Progenitor cell of endocrine pancreas (in vitro differentiated cells): ENCODE data around the gene OXSR1. TPM values are rescaled to one million over a fixed set of nuclear protein-coding genes. Genes with fewer than 3 reads are reported as not detected.
"Not testable (repeated sequence)": the region's sequence is repeated elsewhere in the genome, so short reads cannot be mapped to it uniquely, and the experiment has no call there.

Experiments used
- DNase-seq: peaks from one replicate; pipeline ENCODE4 v3.0.0; 2021; ENCODE audit warnings: low spot score; ENCODE audit not compliant: unreplicated experiment
- H3K27ac Mint-ChIP-seq: 2 replicates; pipeline ENCODE4 v1.8.0; 2021; ENCODE audit warnings: mild to moderate bottlenecking, moderate library complexity, mixed read lengths
- H3K27me3 Mint-ChIP-seq: 2 replicates; pipeline ENCODE4 v1.8.0; 2021; ENCODE audit warnings: mixed read lengths
- H3K36me3 Mint-ChIP-seq: 2 replicates; pipeline ENCODE4 v1.8.0; 2022; ENCODE audit warnings: mixed read lengths; ENCODE audit not compliant: insufficient read depth
- H3K4me1 Mint-ChIP-seq: 2 replicates; pipeline ENCODE4 v1.8.0; 2021; ENCODE audit warnings: low read depth, mixed read lengths
- H3K4me3 Mint-ChIP-seq: 2 replicates; pipeline ENCODE4 v1.8.0; 2021; ENCODE audit warnings: low read depth, mild to moderate bottlenecking, moderate library complexity, mixed read lengths
- H3K9me3 Mint-ChIP-seq: 2 replicates; pipeline ENCODE4 v1.8.0; 2021; ENCODE audit warnings: low read depth, mixed read lengths
- CTCF ChIP-seq: fragments of 200-600 bp; sonication (generic); IDR thresholded peaks from one replicate; pipeline ENCODE4 v1.5.0; 2021; ENCODE audit warnings: antibody characterized with exemption, mild to moderate bottlenecking; ENCODE audit not compliant: unreplicated experiment
- total RNA-seq: library from RNA; stranded (reverse); gene quantifications from 2 replicates; pipeline ENCODE4 v1.2.1, GENCODE V29; 2021

OXSR1 gene
- total RNA-seq, 1 donor from 2014 or later: 55.5 TPM

- DNase-seq: no peak
- no peak overlapping the region for H3K27ac Mint-ChIP-seq
- no peaks in the 10 kb centered on the region for H3K27me3 Mint-ChIP-seq
- H3K9me3 Mint-ChIP-seq: no peaks in the 10 kb centered on the region
- H3K36me3 Mint-ChIP-seq: peaks cover 3% of the 10 kb centered on the region
- no peak overlapping the region for H3K4me3 Mint-ChIP-seq
- H3K4me1 Mint-ChIP-seq: no peaks in the 10 kb centered on the region
- no peak for TF ChIP-seq CTCF
Measured at GRCh38 chr3:38278841-38279240, 113.5 kb downstream of the OXSR1 start.

GRCh38 chr3:38281895-38282686 lies 116.8 kb downstream of the OXSR1 start, which contains the start of gene SLC22A14:
TSS of gene SLC22A14 (plus strand) at chr3:38282294. CDS start at chr3:38306027, 23,733 bp downstream.
- H3K27me3 Mint-ChIP-seq: no peaks in the 10 kb centered on the region

GRCh38 chr3:38283810-38284755 lies 118.7 kb downstream of the OXSR1 start:
- no peaks in the 10 kb centered on the region for H3K4me1 Mint-ChIP-seq
- H3K36me3 Mint-ChIP-seq: no peaks in the 10 kb centered on the region

More at GRCh38 chr3:38281895-38282686, 116.8 kb downstream of the OXSR1 start, which contains the start of gene SLC22A14:
- Mint-ChIP-seq H3K9me3 (no peaks in the 10 kb centered on the region), H3K36me3 (peaks cover 3% of the 10 kb centered on the region), H3K4me3 (no peak within 1 kb of the TSS), H3K27ac (peak within 1 kb of the TSS; percentile 41), H3K4me1 (no peaks in the 10 kb centered on the region)
- peak; percentile 10 for TF ChIP-seq CTCF
- DNase-seq: no peak

GRCh38 chr3:38284756-38285150 lies 119.4 kb downstream of the OXSR1 start:
- Mint-ChIP-seq H3K4me1 (no peaks in the 10 kb centered on the region), H3K4me3 (no peak overlapping the region), H3K9me3 (no peaks in the 10 kb centered on the region), H3K27me3 (no peaks in the 10 kb centered on the region), H3K36me3 (no peaks in the 10 kb centered on the region), H3K27ac (no peak overlapping the region)
- TF ChIP-seq CTCF: no peak
- no peak for DNase-seq

More at GRCh38 chr3:38283810-38284755, 118.7 kb downstream of the OXSR1 start:
- H3K9me3 Mint-ChIP-seq: no peaks in the 10 kb centered on the region
- TF ChIP-seq CTCF: no peak
- H3K27ac Mint-ChIP-seq: no peak overlapping the region
- H3K4me3 Mint-ChIP-seq: no peak overlapping the region
- no peak for DNase-seq
- H3K27me3 Mint-ChIP-seq: no peaks in the 10 kb centered on the region

GRCh38 chr3:38289286-38290217 lies 124.2 kb downstream of the OXSR1 start:
- H3K4me1 Mint-ChIP-seq, H3K27me3 Mint-ChIP-seq, H3K9me3 Mint-ChIP-seq, H3K27ac Mint-ChIP-seq, H3K4me3 Mint-ChIP-seq, DNase-seq, H3K36me3 Mint-ChIP-seq: not testable (repeated sequence)

GRCh38 chr3:38297053-38297452 lies 131.7 kb downstream of the OXSR1 start:
- H3K9me3 Mint-ChIP-seq, H3K36me3 Mint-ChIP-seq, H3K27me3 Mint-ChIP-seq, H3K27ac Mint-ChIP-seq, DNase-seq, H3K4me3 Mint-ChIP-seq, H3K4me1 Mint-ChIP-seq: not testable (repeated sequence)
